C4-2B (cell line): ENCODE data around the gene FOLR3.
"Not testable (repeated sequence)": the region's sequence is repeated elsewhere in the genome, so short reads cannot be mapped to it uniquely, and the experiment has no call there.

Source experiments
- H3K27ac ChIP-seq: fragments of 450-650 bp; 2 replicates; pipeline ENCODE4 v1.5.1; 2017
- CTCF ChIP-seq: fragments of 450-650 bp; conservative IDR thresholded peaks from 2 replicates; pipeline ENCODE4 v1.5.1; 2017; ENCODE audit warnings: mild to moderate bottlenecking
- ZFX ChIP-seq: fragments of 450-650 bp; IDR thresholded peaks from 2 replicates; pipeline ENCODE4 v1.6.1; 2017

The FOLR3 gene

GRCh38 chr11:72154816-72155215 lies 19.3 kb downstream of the FOLR3 start:
- no peak overlapping the region for H3K27ac ChIP-seq
- TF ChIP-seq CTCF: no peak
- TF ChIP-seq ZFX: no peak

GRCh38 chr11:72155751-72156150 lies 20.2 kb downstream of the FOLR3 start:
- TF ChIP-seq ZFX (no peak), CTCF (no peak)
- no peak overlapping the region for H3K27ac ChIP-seq

- H3K27ac ChIP-seq: no peak overlapping the region
- no peak for TF ChIP-seq ZFX
- no peak for TF ChIP-seq CTCF
These were observed 21.6 kb downstream of the FOLR3 start for GRCh38 chr11:72157131-72157530.

GRCh38 chr11:72160319-72160718 lies 24.8 kb downstream of the FOLR3 start:
- no peak for TF ChIP-seq ZFX
- TF ChIP-seq CTCF: no peak
- no peak overlapping the region for H3K27ac ChIP-seq

- H3K27ac ChIP-seq: no peak overlapping the region
- TF ChIP-seq CTCF: no peak
- no peak for TF ChIP-seq ZFX
These were observed 27.5 kb downstream of the FOLR3 start for GRCh38 chr11:72162891-72163492.

- not testable (repeated sequence) for H3K27ac ChIP-seq
These were observed 28.7 kb downstream of the FOLR3 start for GRCh38 chr11:72164187-72164586.

- H3K27ac ChIP-seq: not testable (repeated sequence)
These were observed 33.6 kb downstream of the FOLR3 start for GRCh38 chr11:72169046-72169555.

GRCh38 chr11:72169754-72170153 lies 34.2 kb downstream of the FOLR3 start:
- H3K27ac ChIP-seq: not testable (repeated sequence)

GRCh38 chr11:72172043-72172442 lies 36.5 kb downstream of the FOLR3 start:
- not testable (repeated sequence) for H3K27ac ChIP-seq

- H3K27ac ChIP-seq: no peak overlapping the region
- TF ChIP-seq CTCF: no peak
- TF ChIP-seq ZFX: no peak
These were observed 37.8 kb downstream of the FOLR3 start for GRCh38 chr11:72173291-72173690.
